Hematopoietic multipotent progenitor cell (in vitro differentiated cells): ENCODE measurements around the gene FGF14. TPM values are rescaled to one million over a fixed set of nuclear protein-coding genes. Genes with fewer than 3 reads are reported as not detected.

Experiments
- DNase-seq, 3 donors: peaks; one replicate each; pipeline ENCODE4 v3.0.0-alpha.2; 2011 to 2015; ENCODE audit warnings: low read depth in 2 of 3, low spot score in 2 of 3
- total RNA-seq: library from RNA; depleted of rRNA; stranded (reverse); fragments of >200 nt; gene quantifications from one replicate; pipeline ENCODE4 v1.2.3, GENCODE V29; 2012

The FGF14 gene
- total RNA-seq, 1 donor, result under 0.01 TPM

- DNase-seq, result no peak
These were observed 649.4 kb downstream of the FGF14 start for GRCh38 chr13:101752432-101752831.

GRCh38 chr13:101751488-101751887, 650.4 kb downstream of the FGF14 start:
- peak in 1 of 3 donors; percentile 12 for DNase-seq

GRCh38 chr13:101749584-101749983, 652.3 kb downstream of the FGF14 start:
- no peak for DNase-seq

- no peak for DNase-seq
These were observed 654.8 kb downstream of the FGF14 start for GRCh38 chr13:101747039-101747438.

- no peak for DNase-seq
These were observed 655.3 kb downstream of the FGF14 start for GRCh38 chr13:101746513-101746912.

GRCh38 chr13:101739382-101740178, 662.3 kb downstream of the FGF14 start:
- DNase-seq, result no peak

GRCh38 chr13:101738336-101738735, 663.5 kb downstream of the FGF14 start:
- DNase-seq, result no peak

- DNase-seq, result no peak
These were observed 665.3 kb downstream of the FGF14 start for GRCh38 chr13:101736566-101736965.

- no peak for DNase-seq
These were observed 671.3 kb downstream of the FGF14 start for GRCh38 chr13:101730420-101731000.

- DNase-seq, result no peak
These were observed 673.2 kb downstream of the FGF14 start for GRCh38 chr13:101728615-101729014.

GRCh38 chr13:101728021-101728420, 673.8 kb downstream of the FGF14 start:
- DNase-seq, result no peak

- no peak for DNase-seq
These were observed 674.7 kb downstream of the FGF14 start for GRCh38 chr13:101727118-101727517.

GRCh38 chr13:101726681-101727080, 675.2 kb downstream of the FGF14 start:
- no peak for DNase-seq

- no peak for DNase-seq
These were observed 683.4 kb downstream of the FGF14 start for GRCh38 chr13:101718496-101718895.

GRCh38 chr13:101717353-101717752, 684.5 kb downstream of the FGF14 start:
- DNase-seq, result no peak

GRCh38 chr13:101714195-101714594, 687.7 kb downstream of the FGF14 start:
- no peak for DNase-seq

GRCh38 chr13:101712026-101712348, 689.9 kb downstream of the FGF14 start:
- no peak for DNase-seq

GRCh38 chr13:101711307-101712025, 690.4 kb downstream of the FGF14 start:
- no peak for DNase-seq

- DNase-seq, result no peak
These were observed 691.9 kb downstream of the FGF14 start for GRCh38 chr13:101709952-101710351.

- DNase-seq, result no peak
These were observed 693.7 kb downstream of the FGF14 start for GRCh38 chr13:101708115-101708514.

- DNase-seq, result no peak
These were observed 694.2 kb downstream of the FGF14 start for GRCh38 chr13:101707659-101708058.

- peak in 2 of 3 donors; percentile 33 to 69 for DNase-seq
These were observed 695.2 kb downstream of the FGF14 start for GRCh38 chr13:101706651-101707050.
